Keratinocyte (primary cell): ENCODE measurements around the gene SEC14L2.

ENCODE experiments used
- EZH2 ChIP-seq: IDR thresholded peaks from one replicate; pipeline ENCODE4 v1.6.1; 2012; ENCODE audit warnings: inconsistent platforms, mild to moderate bottlenecking, low read length, moderate library complexity
- TF ChIP-seq, protein P1 (sequence below), 3 experiments: IDR thresholded peaks in 1 of 3; conservative IDR thresholded peaks in 1 of 3; optimal IDR thresholded peaks in 1 of 3; 2 replicates in 2 of 3; 3 replicates in 1 of 3; pipeline versions ENCODE3 to v1.5.1; 2011; ENCODE audit warnings: low read length in 3 of 3, mild to moderate bottlenecking in 3 of 3, moderate library complexity in 2 of 3, control low read depth in 1 of 3, inconsistent platforms in 1 of 3; ENCODE audit not compliant: insufficient read depth in 2 of 3; ENCODE audit errors: extremely low read depth in 1 of 3

DNA sequence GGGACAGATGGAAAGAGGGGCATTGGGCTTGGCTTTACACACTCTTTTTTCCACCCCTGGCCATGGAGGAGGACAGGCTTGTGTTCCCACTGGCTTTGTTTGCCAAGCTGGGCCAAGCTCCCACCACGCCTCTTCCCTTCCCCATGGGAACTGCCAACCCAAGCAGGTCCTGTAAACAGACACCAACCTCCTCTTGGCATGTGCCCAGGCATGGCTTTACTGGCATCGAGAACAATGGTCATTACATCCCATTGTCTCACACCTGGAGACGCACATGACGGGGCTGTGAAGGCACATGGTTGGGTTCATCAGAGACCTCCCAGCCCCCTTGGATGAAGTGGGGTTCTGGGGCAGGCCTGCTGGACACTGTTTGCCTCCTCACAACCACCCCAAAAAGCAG, 63.3 kb downstream of the SEC14L2 start:
- TF ChIP-seq, protein P1, sequence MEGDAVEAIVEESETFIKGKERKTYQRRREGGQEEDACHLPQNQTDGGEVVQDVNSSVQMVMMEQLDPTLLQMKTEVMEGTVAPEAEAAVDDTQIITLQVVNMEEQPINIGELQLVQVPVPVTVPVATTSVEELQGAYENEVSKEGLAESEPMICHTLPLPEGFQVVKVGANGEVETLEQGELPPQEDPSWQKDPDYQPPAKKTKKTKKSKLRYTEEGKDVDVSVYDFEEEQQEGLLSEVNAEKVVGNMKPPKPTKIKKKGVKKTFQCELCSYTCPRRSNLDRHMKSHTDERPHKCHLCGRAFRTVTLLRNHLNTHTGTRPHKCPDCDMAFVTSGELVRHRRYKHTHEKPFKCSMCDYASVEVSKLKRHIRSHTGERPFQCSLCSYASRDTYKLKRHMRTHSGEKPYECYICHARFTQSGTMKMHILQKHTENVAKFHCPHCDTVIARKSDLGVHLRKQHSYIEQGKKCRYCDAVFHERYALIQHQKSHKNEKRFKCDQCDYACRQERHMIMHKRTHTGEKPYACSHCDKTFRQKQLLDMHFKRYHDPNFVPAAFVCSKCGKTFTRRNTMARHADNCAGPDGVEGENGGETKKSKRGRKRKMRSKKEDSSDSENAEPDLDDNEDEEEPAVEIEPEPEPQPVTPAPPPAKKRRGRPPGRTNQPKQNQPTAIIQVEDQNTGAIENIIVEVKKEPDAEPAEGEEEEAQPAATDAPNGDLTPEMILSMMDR (optimal IDR thresholded peaks at IDR 0.05 in 1 of 3, IDR thresholded peaks at IDR 0.05 in 1 of 3, conservative IDR thresholded peaks at IDR 0.05 in 1 of 3; ENCODE audit: extremely low read depth in 1 of 3, insufficient read depth in 2 of 3, low read length in 3 of 3) = no peak
- TF ChIP-seq EZH2 = no peak
